Stomach (tissue), 4 donors: ENCODE results near the gene CCDC6.

ENCODE experiments used
- CTCF ChIP-seq, 7 experiments: fragments of 450-650 bp in 4 of 7; fragments of 200-600 bp in 3 of 7; sonication (generic) in 3 of 7; IDR thresholded peaks; one replicate each; pipeline ENCODE4 v1.5.1; 2016 to 2019; ENCODE audit warnings: antibody characterized with exemption in 7 of 7, control low read depth in 2 of 7, mild to moderate bottlenecking in 1 of 7
- EP300 ChIP-seq: sonication (generic); formaldehyde crosslinking; IDR thresholded peaks from one replicate; pipeline ENCODE4 v1.6.1; 2017; ENCODE audit warnings: antibody characterized with exemption
- POLR2A ChIP-seq, 4 donors: fragments of 450-650 bp; IDR thresholded peaks; one replicate each; pipeline ENCODE4 v1.6.1; 2016; ENCODE audit warnings: antibody characterized with exemption in 4 of 4, control low read depth in 2 of 4, mild to moderate bottlenecking in 1 of 4, moderate library complexity in 1 of 4
- POLR2AphosphoS5 ChIP-seq, 3 donors: sonication (generic); formaldehyde crosslinking; IDR thresholded peaks; one replicate each; pipeline ENCODE4 v1.6.1; 2016; ENCODE audit warnings: antibody characterized with exemption in 3 of 3

- TF ChIP-seq CTCF (IDR thresholded peaks at IDR 0.05) (no peak), EP300 (no peak), POLR2A (IDR thresholded peaks at IDR 0.05) (no peak), POLR2AphosphoS5 (IDR thresholded peaks at IDR 0.05) (no peak)
Measured at GRCh38 chr10:59762505-59762904, 143.9 kb downstream of the CCDC6 start.
